Caco-2 (cell line): ENCODE data around the gene NHEJ1. TPM values are rescaled to one million over a fixed set of nuclear protein-coding genes. Genes with fewer than 3 reads are reported as not detected.

ENCODE experiments used
- BruUV-seq: library from RNA; stranded (reverse); fragments of 400-500 nt; replicated peaks from 2 replicates; lab custom pipeline; 2021; lab: Mats Ljungman, UMichigan
- CTCF ChIA-PET: fragments of 300-600 bp; sonication (Branson Sonifier 250); formaldehyde crosslinking; loops from one replicate; lab custom pipeline; 2022; ENCODE audit warnings: antibody characterized with exemption; lab: Charles Lee
- POLR2A ChIA-PET: fragments of 300-600 bp; sonication (Branson Sonifier 250); formaldehyde crosslinking; loops from one replicate; lab custom pipeline; 2022; ENCODE audit warnings: antibody characterized with exemption; lab: Charles Lee
- DNase-seq, 2 experiments: peaks; one replicate each; pipeline versions ENCODE4 v3.0.0 to v3.0.0-alpha.2; 2020 to 2022
- H3K27me3 ChIP-seq: replicated peaks from 2 replicates; pipeline ENCODE4 v1.6.0; 2011; ENCODE audit warnings: low read length; ENCODE audit not compliant: control insufficient read depth, insufficient read depth
- H3K36me3 ChIP-seq: 2 replicates; pipeline ENCODE4 v1.5.1; 2011; ENCODE audit warnings: low read length; ENCODE audit not compliant: control insufficient read depth, insufficient read depth
- H3K4me1 ChIP-seq: fragments of 250-450 bp; sonication (Bioruptor Pico); 2 replicates; pipeline ENCODE4 v1.5.1; 2020; ENCODE audit warnings: mild to moderate bottlenecking
- H3K4me3 ChIP-seq: 2 replicates; pipeline ENCODE4 v1.5.1; 2011; ENCODE audit warnings: low read depth, mild to moderate bottlenecking, control low read depth, low read length
- H3K9me3 ChIP-seq: fragments of 250-450 bp; sonication (Bioruptor Pico); 2 replicates; pipeline ENCODE4 v1.5.1; 2020; ENCODE audit warnings: mild to moderate bottlenecking, moderate library complexity
- H3K27ac Mint-ChIP-seq: one replicate; pipeline ENCODE4 v1.8.0; 2022; ENCODE audit warnings: mixed read lengths; ENCODE audit not compliant: unreplicated experiment
- H3K27me3 Mint-ChIP-seq: one replicate; pipeline ENCODE4 v1.8.0; 2022; ENCODE audit warnings: mixed read lengths; ENCODE audit not compliant: insufficient read depth, unreplicated experiment
- H3K36me3 Mint-ChIP-seq: one replicate; pipeline ENCODE4 v1.8.0; 2022; ENCODE audit warnings: mild to moderate bottlenecking, mixed read lengths; ENCODE audit not compliant: insufficient read depth, unreplicated experiment
- H3K4me1 Mint-ChIP-seq: one replicate; pipeline ENCODE4 v1.8.0; 2022; ENCODE audit warnings: low read depth, mixed read lengths; ENCODE audit not compliant: unreplicated experiment
- H3K4me3 Mint-ChIP-seq: one replicate; pipeline ENCODE4 v1.8.0; 2022; ENCODE audit warnings: mild to moderate bottlenecking, moderate library complexity, mixed read lengths; ENCODE audit not compliant: unreplicated experiment
- H3K9me3 Mint-ChIP-seq: one replicate; pipeline ENCODE4 v1.8.0; 2022; ENCODE audit warnings: mixed read lengths; ENCODE audit not compliant: unreplicated experiment
- CTCF ChIP-seq, 2 experiments: fragments of 200-600 bp in 1 of 2; IDR thresholded peaks; 1 replicate in 1 of 2; 2 replicates in 1 of 2; pipeline versions ENCODE4 v1.5.1 to v1.8.0; 2011 to 2022; ENCODE audit warnings: antibody characterized with exemption in 1 of 2, control low read depth in 1 of 2, inconsistent platforms in 1 of 2, low read depth in 1 of 2, low read length in 1 of 2, mild to moderate bottlenecking in 1 of 2, moderate library complexity in 1 of 2; ENCODE audit not compliant: insufficient read depth in 1 of 2, severe bottlenecking in 1 of 2, unreplicated experiment in 1 of 2
- intact Hi-C: fragments of 100-400 bp; cut with micrococcal nuclease; formaldehyde crosslinking; loops from one replicate; pipeline ENCODE4 v1.10.0; 2022; ENCODE audit not compliant: unreplicated experiment
- microRNA-seq: library from miRNA; unstranded; fragments of <30 nt; microRNA quantifications from one replicate; pipeline ENCODE4 v1.2.0, GENCODE V29; 2022
- total RNA-seq: library from RNA; stranded (reverse); gene quantifications from 2 replicates; pipeline ENCODE4 v1.2.3, GENCODE V29; 2022

NHEJ1 gene
- total RNA-seq, 1 experiment from 2014 or later, result 29.6 TPM

- Histone ChIP-seq H3K9me3 (no peaks in the 10 kb centered on the region), H3K27me3 (no peaks in the 10 kb centered on the region), H3K4me1 (peaks cover 3% of the 10 kb centered on the region; the same call in 1 of the 2 replicates), H3K36me3 (no peaks in the 10 kb centered on the region), H3K4me3 (no peak overlapping the region)
- peak in 1 of 2 experiments; percentile 21 for DNase-seq
- no peak for TF ChIP-seq CTCF (IDR thresholded peaks at IDR 0.05; ENCODE audit: insufficient read depth in 1 of 2, low read depth in 1 of 2, low read length in 1 of 2, severe bottlenecking in 1 of 2, unreplicated experiment in 1 of 2)
- intact Hi-C loops, result loop anchor here (5.0 kb wide), 1 partner anchor 45 kb away; no protein-coding TSS in a partner anchor
- POLR2A ChIA-PET, result interaction anchor here (1.0 kb wide), 1 partner anchor 17 kb away, joined by 3 read pairs; no protein-coding TSS in a partner anchor
- CTCF ChIA-PET, result interaction anchor here (0.6 to 2.6 kb wide), 6 partner anchors 11 to 180 kb away, joined by 3 to 9 read pairs (median 4); partner anchors contain the start of gene ZFAND2B
- H3K9me3 Mint-ChIP-seq, result no peaks in the 10 kb centered on the region
- H3K36me3 Mint-ChIP-seq, result no peaks in the 10 kb centered on the region
- H3K27ac Mint-ChIP-seq, result no peak overlapping the region
- H3K27me3 Mint-ChIP-seq, result no peaks in the 10 kb centered on the region
- no peak overlapping the region for H3K4me3 Mint-ChIP-seq
- H3K4me1 Mint-ChIP-seq, result peaks cover 11% of the 10 kb centered on the region
- BruUV-seq, result no TSS peak
Measured at GRCh38 chr2:219026946-219027345, 133.7 kb downstream of the NHEJ1 start.

DNA sequence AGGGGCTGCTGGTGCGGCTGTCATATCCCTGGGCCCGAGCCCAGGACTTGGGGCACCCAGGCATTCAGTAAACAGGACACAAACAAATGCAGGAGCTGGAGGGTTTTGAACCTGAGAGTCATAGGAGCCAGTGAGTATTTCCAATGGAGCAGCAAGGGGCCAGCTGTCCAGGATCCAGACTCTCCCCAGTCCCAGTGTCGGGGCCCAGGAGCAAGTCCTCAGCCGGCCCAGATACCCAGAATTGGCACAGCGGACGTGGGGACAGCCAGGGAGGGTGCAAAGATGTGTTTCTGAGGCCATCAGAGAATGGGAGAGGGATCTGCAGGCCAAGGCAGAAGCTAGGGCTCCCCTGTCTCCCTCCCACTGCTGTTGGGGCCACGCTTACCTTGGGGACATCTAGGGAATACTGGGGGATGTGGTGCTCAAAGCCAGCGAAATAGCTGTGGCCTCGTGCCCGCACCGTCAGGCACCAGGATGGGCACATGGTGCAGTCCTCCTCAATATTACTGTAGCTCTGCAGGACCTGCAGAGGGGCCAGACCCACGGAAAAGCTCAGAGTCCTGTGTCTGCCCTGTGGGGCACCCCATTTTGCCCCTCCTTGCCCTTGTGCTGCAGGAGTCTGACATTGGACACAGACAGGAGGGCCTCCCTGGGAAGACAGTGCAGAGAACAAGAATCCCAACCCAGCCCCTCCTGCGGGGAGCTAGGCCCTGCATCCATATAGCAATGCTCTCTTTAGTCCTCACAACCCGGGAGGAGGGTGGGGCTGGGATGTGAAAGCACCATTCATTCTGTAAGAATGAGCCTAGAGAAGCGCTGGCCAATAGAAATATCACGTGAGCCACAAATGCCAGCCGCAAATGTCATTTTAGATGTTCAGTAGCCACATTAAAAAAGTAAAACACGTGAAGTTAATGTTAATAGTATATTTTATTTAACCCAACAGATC, 134.7 kb downstream of the NHEJ1 start:
- POLR2A ChIA-PET, result no interaction called here
- H3K36me3 Mint-ChIP-seq, result no peaks in the 10 kb centered on the region
- H3K27me3 Mint-ChIP-seq, result no peaks in the 10 kb centered on the region
- intact Hi-C loops, result loop anchor here (5.0 kb wide), 1 partner anchor 44 kb away; no protein-coding TSS in a partner anchor
- H3K4me1 Mint-ChIP-seq, result peaks cover 11% of the 10 kb centered on the region
- H3K9me3 Mint-ChIP-seq, result no peaks in the 10 kb centered on the region
- no peak overlapping the region for H3K27ac Mint-ChIP-seq
- Histone ChIP-seq H3K27me3 (no peaks in the 10 kb centered on the region), H3K36me3 (no peaks in the 10 kb centered on the region), H3K4me3 (no peak overlapping the region), H3K4me1 (peaks cover 3% of the 10 kb centered on the region; the same call in 1 of the 2 replicates), H3K9me3 (no peaks in the 10 kb centered on the region)
- BruUV-seq, result no TSS peak
- no peak for TF ChIP-seq CTCF (IDR thresholded peaks at IDR 0.05; ENCODE audit: insufficient read depth in 1 of 2, low read depth in 1 of 2, low read length in 1 of 2, severe bottlenecking in 1 of 2, unreplicated experiment in 1 of 2)
- CTCF ChIA-PET, result interaction anchor here (0.6 to 2.6 kb wide), 8 partner anchors 9 to 270 kb away, joined by 3 to 10 read pairs (median 5); no protein-coding TSS in a partner anchor
- H3K4me3 Mint-ChIP-seq, result no peak overlapping the region
- DNase-seq, result peak in 1 of 2 experiments; percentile 29

Small RNA genes lying within 50 kb of the gene (microRNA-seq; reads per million reads assigned to microRNA genes)
- gene MIR3131, result 31.2 reads per million, percentile 61 among the genes with 10 or more reads in this experiment

Other genes starting within 250 kb of the NHEJ1 start
- 0.18 and 0.21 TPM in 2 replicates for gene CDK5R2, start 201.1 kb downstream of the NHEJ1 start, total RNA-seq
- gene FEV, start 175.6 kb downstream of the NHEJ1 start, total RNA-seq, result not detected in 2 replicates
- 0.59 TPM in 1 of 2 replicates, not detected in the other for gene CRYBA2, start 167.4 kb downstream of the NHEJ1 start, total RNA-seq
- gene CFAP65, start 119.3 kb downstream of the NHEJ1 start, total RNA-seq, result 0.34 and 0.77 TPM in 2 replicates
- gene IHH, start 99.9 kb downstream of the NHEJ1 start, total RNA-seq, result 19.0 and 22.6 TPM in 2 replicates
- 6.5 and 7.1 TPM in 2 replicates for gene SLC23A3, start 9.2 kb upstream of the NHEJ1 start, total RNA-seq
- 59.3 and 62.9 TPM in 2 replicates for gene CNPPD1, start 16.1 kb upstream of the NHEJ1 start, total RNA-seq
- gene RETREG2, start 17.5 kb upstream of the NHEJ1 start, total RNA-seq, result 59.5 and 62.0 TPM in 2 replicates
- gene ZFAND2B, start 46.0 kb upstream of the NHEJ1 start, total RNA-seq, result 37.3 and 41.8 TPM in 2 replicates
- 66.0 and 68.6 TPM in 2 replicates for gene ABCB6, start 58.1 kb upstream of the NHEJ1 start, total RNA-seq
- gene ATG9A, start 68.8 kb upstream of the NHEJ1 start, total RNA-seq, result 59.6 and 62.9 TPM in 2 replicates
- 50.7 and 51.5 TPM in 2 replicates for gene ANKZF1, start 69.0 kb upstream of the NHEJ1 start, total RNA-seq
- 3.3 and 4.3 TPM in 2 replicates for gene GLB1L, start 84.6 kb upstream of the NHEJ1 start, total RNA-seq
- gene STK16, start 84.7 kb upstream of the NHEJ1 start, total RNA-seq, result 26.1 and 26.6 TPM in 2 replicates
- gene TUBA4B, start 92.4 kb upstream of the NHEJ1 start, total RNA-seq, result not detected in 2 replicates
- 14.9 and 15.6 TPM in 2 replicates for gene TUBA4A, start 93.1 kb upstream of the NHEJ1 start, total RNA-seq
- 60.6 and 61.2 TPM in 2 replicates for gene DNAJB2, start 118.6 kb upstream of the NHEJ1 start, total RNA-seq
- gene PTPRN, start 148.6 kb upstream of the NHEJ1 start, total RNA-seq, result not detected in 2 replicates
- not detected in 2 replicates for gene RESP18, start 171.9 kb upstream of the NHEJ1 start, total RNA-seq
- 102 and 103 TPM in 2 replicates for gene DNPEP, start 227.1 kb upstream of the NHEJ1 start, total RNA-seq